Calu3 (cell line): ENCODE results near the gene RAD23B. TPM values are rescaled to one million over a fixed set of nuclear protein-coding genes. Genes with fewer than 3 reads are reported as not detected.

Experiments
- BruUV-seq: library from RNA; stranded (reverse); fragments of 400-500 nt; replicated peaks from 2 replicates; lab custom pipeline; 2021; lab: Mats Ljungman, UMichigan
- CTCF ChIA-PET: fragments of 300-600 bp; sonication (Branson Sonifier 250); formaldehyde crosslinking; loops from one replicate; lab custom pipeline; 2022; ENCODE audit warnings: antibody characterized with exemption; lab: Charles Lee
- DNase-seq: peaks from one replicate; pipeline ENCODE4 v3.0.0; 2022
- H3K27ac Mint-ChIP-seq: one replicate; pipeline ENCODE4 v1.8.0; 2022; ENCODE audit warnings: mixed read lengths; ENCODE audit not compliant: unreplicated experiment
- H3K27me3 Mint-ChIP-seq: one replicate; pipeline ENCODE4 v1.8.0; 2022; ENCODE audit warnings: mixed read lengths; ENCODE audit not compliant: unreplicated experiment
- H3K36me3 Mint-ChIP-seq: one replicate; pipeline ENCODE4 v1.8.0; 2022; ENCODE audit warnings: mild to moderate bottlenecking, moderate library complexity, mixed read lengths; ENCODE audit not compliant: insufficient read depth, unreplicated experiment
- H3K4me1 Mint-ChIP-seq: one replicate; pipeline ENCODE4 v1.8.0; 2022; ENCODE audit warnings: mild to moderate bottlenecking, low read depth, mixed read lengths; ENCODE audit not compliant: unreplicated experiment
- H3K4me3 Mint-ChIP-seq: one replicate; pipeline ENCODE4 v1.8.0; 2022; ENCODE audit warnings: mild to moderate bottlenecking, low read depth, moderate library complexity, mixed read lengths; ENCODE audit not compliant: unreplicated experiment
- H3K9me3 Mint-ChIP-seq: one replicate; pipeline ENCODE4 v1.8.0; 2022; ENCODE audit warnings: low read depth, mixed read lengths; ENCODE audit not compliant: unreplicated experiment
- CTCF ChIP-seq: fragments of 200-600 bp; IDR thresholded peaks from one replicate; pipeline ENCODE4 v1.8.0; 2022; ENCODE audit warnings: antibody characterized with exemption; ENCODE audit not compliant: unreplicated experiment
- intact Hi-C: fragments of 100-400 bp; cut with micrococcal nuclease; formaldehyde crosslinking; loops from one replicate; pipeline ENCODE4 v1.10.0; 2022; ENCODE audit not compliant: unreplicated experiment
- total RNA-seq: library from RNA; stranded (reverse); gene quantifications from 2 replicates; pipeline ENCODE4 v1.2.3, GENCODE V29; 2022

Gene RAD23B
- total RNA-seq, 1 experiment from 2014 or later: 82.3 TPM

- CTCF ChIA-PET: no interaction called here
- intact Hi-C loops: no loop called here
- no peak overlapping the region for H3K4me3 Mint-ChIP-seq
- BruUV-seq: no TSS peak
- H3K9me3 Mint-ChIP-seq: no peaks in the 10 kb centered on the region
- H3K27ac Mint-ChIP-seq: no peak overlapping the region
- no peak for TF ChIP-seq CTCF
- DNase-seq: no peak
- H3K27me3 Mint-ChIP-seq: no peaks in the 10 kb centered on the region
- H3K36me3 Mint-ChIP-seq: no peaks in the 10 kb centered on the region
- H3K4me1 Mint-ChIP-seq: peaks cover 11% of the 10 kb centered on the region
Measured at GRCh38 chr9:107360098-107360497, 77.0 kb downstream of the RAD23B start.

GRCh38 chr9:107361816-107362215 lies 78.7 kb downstream of the RAD23B start:
- DNase-seq: peak; percentile 50
- no peaks in the 10 kb centered on the region for H3K36me3 Mint-ChIP-seq
- no peaks in the 10 kb centered on the region for H3K27me3 Mint-ChIP-seq
- H3K9me3 Mint-ChIP-seq: no peaks in the 10 kb centered on the region
- CTCF ChIA-PET: no interaction called here
- no TSS peak for BruUV-seq
- H3K27ac Mint-ChIP-seq: no peak overlapping the region
- H3K4me3 Mint-ChIP-seq: no peak overlapping the region
- no peak for TF ChIP-seq CTCF
- intact Hi-C loops: no loop called here
- peaks cover 11% of the 10 kb centered on the region for H3K4me1 Mint-ChIP-seq

- TF ChIP-seq CTCF: no peak
- intact Hi-C loops: no loop called here
- Mint-ChIP-seq H3K9me3 (no peaks in the 10 kb centered on the region), H3K27me3 (no peaks in the 10 kb centered on the region), H3K36me3 (no peaks in the 10 kb centered on the region), H3K4me1 (peaks cover 11% of the 10 kb centered on the region), H3K27ac (no peak overlapping the region), H3K4me3 (no peak overlapping the region)
- CTCF ChIA-PET: no interaction called here
- no peak for DNase-seq
- no TSS peak for BruUV-seq
Measured at GRCh38 chr9:107363516-107364152, 80.6 kb downstream of the RAD23B start.

GRCh38 chr9:107367727-107368502 lies 84.8 kb downstream of the RAD23B start:
- TF ChIP-seq CTCF: no peak
- H3K4me1 Mint-ChIP-seq: no peaks in the 10 kb centered on the region
- no TSS peak for BruUV-seq
- CTCF ChIA-PET: no interaction called here
- intact Hi-C loops: no loop called here
- no peak overlapping the region for H3K4me3 Mint-ChIP-seq
- no peaks in the 10 kb centered on the region for H3K36me3 Mint-ChIP-seq
- no peak for DNase-seq
- no peak overlapping the region for H3K27ac Mint-ChIP-seq
- H3K9me3 Mint-ChIP-seq: no peaks in the 10 kb centered on the region
- H3K27me3 Mint-ChIP-seq: no peaks in the 10 kb centered on the region
